ENCODE data around the gene ANKRD10. TPM values are rescaled to one million over a fixed set of nuclear protein-coding genes. Genes with fewer than 3 reads are reported as not detected.

ANKRD10 gene
- total RNA-seq, 1 experiment from 2014 or later, result 159 TPM

GRCh38 chr13:110883542-110883941, 31.3 kb downstream of the ANKRD10 start:
- Histone ChIP-seq H3K4me2 (ENCODE audit: insufficient read depth, insufficient read length, low read length) (no peak overlapping the region), H3K4ac (ENCODE audit: low read depth, low read length) (no peak overlapping the region), H3K9ac (ENCODE audit: extremely low read depth, insufficient read length, low read length) (no peak overlapping the region), H2BK12ac (ENCODE audit: insufficient read length, low read depth, low read length) (no peak overlapping the region), H4K8ac (replicated peaks; ENCODE audit: insufficient read length, low read depth, low read length) (no peak overlapping the region), H3K79me1 (ENCODE audit: insufficient read depth, low read depth, low read length, poor library complexity, severe bottlenecking) (no peaks in the 10 kb centered on the region), H3K23ac (ENCODE audit: insufficient read length, low read depth, low read length) (no peak overlapping the region), H3K4me1 (ENCODE audit: insufficient read depth, low read length) (0 out of 2 replicates have a peak, but pooled peaks cover 9% of the 10 kb centered on the region), H3K14ac (ENCODE audit: insufficient read depth, low read length) (no peak overlapping the region), H3K56ac (ENCODE audit: insufficient read length, low read depth, low read length) (no peak overlapping the region), H2BK120ac (ENCODE audit: low read depth, low read length, poor library complexity, severe bottlenecking) (no peak overlapping the region), H2BK5ac (ENCODE audit: insufficient read length, low read length) (no peak overlapping the region), H4K91ac (ENCODE audit: insufficient read length, low read depth, low read length) (no peak overlapping the region), H3K23me2 (ENCODE audit: insufficient read length, low read depth, low read length, poor library complexity, severe bottlenecking) (no peaks in the 10 kb centered on the region), H3K27me3 (ENCODE audit: insufficient read depth, low read length) (no peaks in the 10 kb centered on the region), H3K79me2 (ENCODE audit: insufficient read depth, low read length) (no peaks in the 10 kb centered on the region), H3K18ac (ENCODE audit: insufficient read length, low read depth, low read length) (no peak overlapping the region), H2BK15ac (ENCODE audit: low read depth, low read length) (no peak overlapping the region), H3T11ph (ENCODE audit: low read length) (no peak overlapping the region), H3K27ac (ENCODE audit: insufficient read length, low read depth, low read length) (no peak overlapping the region), H4K5ac (ENCODE audit: insufficient read length, low read depth, low read length) (no peak overlapping the region), H2AK5ac (ENCODE audit: insufficient read length, low read length) (no peak overlapping the region), H3K9me3 (ENCODE audit: control insufficient read depth, low read depth, low read length) (no peaks in the 10 kb centered on the region), H2BK20ac (ENCODE audit: low read depth, low read length, poor library complexity, severe bottlenecking) (no peak overlapping the region), H2AFZ (ENCODE audit: low read length) (no peak overlapping the region), H4K20me1 (ENCODE audit: control insufficient read depth, insufficient read depth, insufficient read length) (no peaks in the 10 kb centered on the region)
- H3K27me3 Mint-ChIP-seq (ENCODE audit: low read depth), result no peaks in the 10 kb centered on the region
- H3K9me3 Mint-ChIP-seq, result no peaks in the 10 kb centered on the region; a peak in 1 of 5 replicates
- H3K4me3 Mint-ChIP-seq, result no peak overlapping the region
- H3K27ac Mint-ChIP-seq, result no peak overlapping the region
- TF ChIP-seq, protein P1, sequence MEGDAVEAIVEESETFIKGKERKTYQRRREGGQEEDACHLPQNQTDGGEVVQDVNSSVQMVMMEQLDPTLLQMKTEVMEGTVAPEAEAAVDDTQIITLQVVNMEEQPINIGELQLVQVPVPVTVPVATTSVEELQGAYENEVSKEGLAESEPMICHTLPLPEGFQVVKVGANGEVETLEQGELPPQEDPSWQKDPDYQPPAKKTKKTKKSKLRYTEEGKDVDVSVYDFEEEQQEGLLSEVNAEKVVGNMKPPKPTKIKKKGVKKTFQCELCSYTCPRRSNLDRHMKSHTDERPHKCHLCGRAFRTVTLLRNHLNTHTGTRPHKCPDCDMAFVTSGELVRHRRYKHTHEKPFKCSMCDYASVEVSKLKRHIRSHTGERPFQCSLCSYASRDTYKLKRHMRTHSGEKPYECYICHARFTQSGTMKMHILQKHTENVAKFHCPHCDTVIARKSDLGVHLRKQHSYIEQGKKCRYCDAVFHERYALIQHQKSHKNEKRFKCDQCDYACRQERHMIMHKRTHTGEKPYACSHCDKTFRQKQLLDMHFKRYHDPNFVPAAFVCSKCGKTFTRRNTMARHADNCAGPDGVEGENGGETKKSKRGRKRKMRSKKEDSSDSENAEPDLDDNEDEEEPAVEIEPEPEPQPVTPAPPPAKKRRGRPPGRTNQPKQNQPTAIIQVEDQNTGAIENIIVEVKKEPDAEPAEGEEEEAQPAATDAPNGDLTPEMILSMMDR (conservative IDR thresholded peaks at IDR 0.05), result no peak
- H3K36me3 Mint-ChIP-seq (ENCODE audit: insufficient read depth in 1 of 3, low read depth in 3 of 3), result peaks cover 0 to 3% (median 0%) of the 10 kb centered on the region in 3 experiments; a peak in 2 of 7 replicates
- peaks cover 37 to 38% of the 10 kb centered on the region in 2 experiments for H3K4me1 Mint-ChIP-seq
- DNase-seq, result no peak
- WGBS (ENCODE audit: extremely low coverage, insufficient read length, low lambda C conversion rate), result no CpG with 5 or more reads among the region's 7 CpGs
